ENCODE data around the gene DACH1.

The DACH1 gene

GRCh38 chr13:71587817-71588216 is 279.2 kb downstream of the DACH1 start:
- H3K4me3 ChIP-seq (ENCODE audit: low read depth, low read length) = no peak overlapping the region
- TF ChIP-seq CTCF (conservative IDR thresholded peaks at IDR 0.05; ENCODE audit: low read depth, low read length) = no peak
- no peak for DNase-seq (ENCODE audit: low read depth)

GRCh38 chr13:71587193-71587592 is 279.8 kb downstream of the DACH1 start:
- TF ChIP-seq CTCF (conservative IDR thresholded peaks at IDR 0.05; ENCODE audit: low read depth, low read length) = no peak
- no peak overlapping the region for H3K4me3 ChIP-seq (ENCODE audit: low read depth, low read length)
- no peak for DNase-seq (ENCODE audit: low read depth)

- no peak overlapping the region for H3K4me3 ChIP-seq (ENCODE audit: low read depth, low read length)
- no peak for DNase-seq (ENCODE audit: low read depth)
- TF ChIP-seq CTCF (conservative IDR thresholded peaks at IDR 0.05; ENCODE audit: low read depth, low read length) = no peak
These were observed 283.4 kb downstream of the DACH1 start for GRCh38 chr13:71583581-71583980.

- no peak for DNase-seq (ENCODE audit: low read depth)
- H3K4me3 ChIP-seq (ENCODE audit: low read depth, low read length) = no peak overlapping the region
- no peak for TF ChIP-seq CTCF (conservative IDR thresholded peaks at IDR 0.05; ENCODE audit: low read depth, low read length)
These were observed 286.4 kb downstream of the DACH1 start for GRCh38 chr13:71580614-71581013.

- H3K4me3 ChIP-seq (ENCODE audit: low read depth, low read length) = no peak overlapping the region
- DNase-seq (ENCODE audit: low read depth) = no peak
- no peak for TF ChIP-seq CTCF (conservative IDR thresholded peaks at IDR 0.05; ENCODE audit: low read depth, low read length)
These were observed 289.0 kb downstream of the DACH1 start for GRCh38 chr13:71578048-71578447.

- no peak overlapping the region for H3K4me3 ChIP-seq (ENCODE audit: low read depth, low read length)
- TF ChIP-seq CTCF (conservative IDR thresholded peaks at IDR 0.05; ENCODE audit: low read depth, low read length) = no peak
- peak; percentile 41 for DNase-seq (ENCODE audit: low read depth)
These were observed 289.9 kb downstream of the DACH1 start for GRCh38 chr13:71577127-71577526.

GRCh38 chr13:71576571-71576970 is 290.4 kb downstream of the DACH1 start:
- H3K4me3 ChIP-seq (ENCODE audit: low read depth, low read length) = no peak overlapping the region
- no peak for TF ChIP-seq CTCF (conservative IDR thresholded peaks at IDR 0.05; ENCODE audit: low read depth, low read length)
- no peak for DNase-seq (ENCODE audit: low read depth)
